OCI-LY1 (cell line): ENCODE data around the gene ZNF655.

ENCODE experiments used
- CTCF ChIP-seq: fragments of 200-600 bp; sonication (generic), shearing (Covaris generic); IDR thresholded peaks from 2 replicates; pipeline ENCODE4 v1.5.1; 2017; ENCODE audit warnings: mild to moderate bottlenecking, antibody characterized with exemption, low read length, moderate library complexity, mixed read lengths
- EZH2 ChIP-seq: fragments of 200-600 bp; sonication (generic), shearing (Covaris generic); IDR thresholded peaks from 2 replicates; pipeline ENCODE4 v1.8.0; 2017; ENCODE audit warnings: borderline replicate concordance, mixed run types, mild to moderate bottlenecking, antibody characterized with exemption, low read length, moderate library complexity, mixed read lengths

GRCh38 chr7:99559175-99559915 is 903 bp downstream of the ZNF655 start:
- TF ChIP-seq CTCF = no peak
- no peak for TF ChIP-seq EZH2
